Body of pancreas (tissue), 4 donors: ENCODE results near the gene SLC38A9. TPM values are rescaled to one million over a fixed set of nuclear protein-coding genes. Genes with fewer than 3 reads are reported as not detected.

ENCODE experiments used
- ATAC-seq: fragments of 150-250 bp; one replicate; pipeline ENCODE4 v1.9.1; 2016
- DNase-seq, 4 donors: peaks; one replicate each; pipeline ENCODE4 v3.0.0-alpha.2; 2019
- H3K27ac ChIP-seq, 4 donors: fragments of 200-600 bp; sonication (generic); 1 replicate in 3 of 4; 2 replicates in 1 of 4; pipeline versions ENCODE4 v1.5.1 to v1.6.1; 2016 to 2019; ENCODE audit warnings: mild to moderate bottlenecking in 1 of 4, mixed read lengths in 1 of 4, moderate library complexity in 1 of 4
- H3K27me3 ChIP-seq, 2 donors: fragments of 200-600 bp; sonication (generic); one replicate each; pipeline ENCODE4 v1.6.0; 2016; ENCODE audit warnings: mild to moderate bottlenecking in 1 of 2
- H3K36me3 ChIP-seq, 2 donors: fragments of 200-600 bp; sonication (generic); replicated peaks in 1 of 2; 2 replicates each; pipeline ENCODE4 v1.5.1; 2016; ENCODE audit warnings: low read depth in 2 of 2; ENCODE audit not compliant: insufficient read depth in 1 of 2
- H3K4me1 ChIP-seq: fragments of 200-600 bp; sonication (generic); one replicate; pipeline ENCODE4 v1.6.0; 2016
- H3K4me3 ChIP-seq, 2 donors: fragments of 200-600 bp; sonication (generic); 1 replicate in 1 of 2; 2 replicates in 1 of 2; pipeline ENCODE4 v1.5.1; 2016 to 2019
- H3K9me3 ChIP-seq, 3 donors: fragments of 200-600 bp; sonication (generic); 1 replicate in 2 of 3; 2 replicates in 1 of 3; pipeline ENCODE4 v1.5.1; 2016
- CTCF ChIP-seq, 7 experiments: fragments of 450-650 bp in 4 of 7; fragments of 200-600 bp in 3 of 7; sonication (generic) in 3 of 7; IDR thresholded peaks; one replicate each; pipeline ENCODE4 v1.5.1; 2016 to 2019; ENCODE audit warnings: antibody characterized with exemption in 7 of 7
- POLR2A ChIP-seq, 3 donors: fragments of 450-650 bp; IDR thresholded peaks; one replicate each; pipeline ENCODE4 v1.6.1; 2016; ENCODE audit warnings: antibody characterized with exemption in 3 of 3, mild to moderate bottlenecking in 2 of 3
- WGBS, 2 donors: methylation state at CpG; one replicate each; pipeline ENCODE4 v1.1.5; 2017; 5-methylcytosine and 5-hydroxymethylcytosine counted together
- intact Hi-C: fragments of 100-400 bp; cut with DNase I; formaldehyde crosslinking; loops from one replicate; pipeline ENCODE4 v1.15.1; 2023
- total RNA-seq, 2 donors: library from RNA; depleted of rRNA; stranded (reverse); fragments of >200 nt; gene quantifications; one replicate each; pipeline ENCODE4 v1.1.0, GENCODE V29; 2016

The SLC38A9 gene
- total RNA-seq, 2 donors from 2014 or later: 33.5 to 43.8 TPM

GRCh38 chr5:55715519-55716078 lies 3.5 kb upstream of the SLC38A9 start:
- ATAC-seq (no peak), DNase-seq (no peak)
- Histone ChIP-seq H3K4me3 (no peak overlapping the region), H3K27me3 (no peaks in the 10 kb centered on the region), H3K4me1 (peaks cover 17% of the 10 kb centered on the region), H3K9me3 (no peaks in the 10 kb centered on the region), H3K36me3 (no peaks in the 10 kb centered on the region), H3K27ac (no peak overlapping the region)
- TF ChIP-seq POLR2A (IDR thresholded peaks at IDR 0.05): no peak
- TF ChIP-seq CTCF (IDR thresholded peaks at IDR 0.05): no peak
- 94 to 95% methylated on average over 6 of the region's 6 CpGs for WGBS, 2 donors
- intact Hi-C loops: no loop called here

- Histone ChIP-seq H3K36me3 (no peaks in the 10 kb centered on the region), H3K4me3 (no peak overlapping the region), H3K27ac (no peak overlapping the region), H3K9me3 (no peaks in the 10 kb centered on the region), H3K27me3 (no peaks in the 10 kb centered on the region), H3K4me1 (peaks cover 22% of the 10 kb centered on the region)
- TF ChIP-seq POLR2A (IDR thresholded peaks at IDR 0.05) (no peak), CTCF (IDR thresholded peaks at IDR 0.05) (no peak)
- WGBS, 2 donors: 86 to 95% methylated on average over 6 of the region's 6 CpGs
- intact Hi-C loops: no loop called here
- DNase-seq: no peak
- no peak for ATAC-seq
Measured at GRCh38 chr5:55714749-55715148, 2.6 kb upstream of the SLC38A9 start.

GRCh38 chr5:55714339-55714738 lies 2.2 kb upstream of the SLC38A9 start:
- H3K9me3 ChIP-seq: no peaks in the 10 kb centered on the region
- intact Hi-C loops: no loop called here
- H3K4me1 ChIP-seq: peaks cover 23% of the 10 kb centered on the region
- no peaks in the 10 kb centered on the region for H3K36me3 ChIP-seq
- ATAC-seq (no peak), DNase-seq (no peak)
- TF ChIP-seq POLR2A (IDR thresholded peaks at IDR 0.05): no peak
- 29 to 44% methylated on average over 1 of the region's 1 CpG for WGBS, 2 donors
- no peak overlapping the region for H3K4me3 ChIP-seq
- H3K27me3 ChIP-seq: no peaks in the 10 kb centered on the region
- H3K27ac ChIP-seq: no peak overlapping the region

DNA sequence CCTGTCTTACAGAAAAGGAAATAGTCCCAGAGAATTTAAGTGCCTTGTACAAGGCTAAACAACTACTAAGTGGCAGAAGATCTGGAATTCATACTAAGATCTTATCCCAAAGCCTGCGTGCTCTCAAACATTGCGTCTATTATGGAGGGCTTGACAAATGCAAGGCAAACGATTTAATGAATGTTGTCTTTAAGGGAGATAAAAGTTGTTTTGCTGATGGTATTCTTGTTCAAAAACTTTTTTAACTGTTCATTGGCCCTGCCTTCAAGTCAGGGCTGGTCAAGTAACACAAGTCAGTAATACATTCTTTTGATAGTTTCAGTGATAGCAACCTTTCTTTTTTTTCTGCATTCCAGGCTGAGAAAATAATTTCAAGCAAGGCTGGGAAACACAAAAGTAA lies 1.7 kb upstream of the SLC38A9 start:
- TF ChIP-seq CTCF (IDR thresholded peaks at IDR 0.05) (no peak), POLR2A (IDR thresholded peaks at IDR 0.05) (no peak)
- Histone ChIP-seq H3K36me3 (no peaks in the 10 kb centered on the region), H3K4me3 (no peak overlapping the region), H3K27ac (no peak overlapping the region), H3K9me3 (no peaks in the 10 kb centered on the region), H3K4me1 (peaks cover 28% of the 10 kb centered on the region), H3K27me3 (no peaks in the 10 kb centered on the region)
- intact Hi-C loops: no loop called here
- no peak for ATAC-seq
- 66 to 69% methylated on average over 3 of the region's 3 CpGs for WGBS, 2 donors
- no peak for DNase-seq

- ATAC-seq: peak; percentile 0
- H3K9me3 ChIP-seq: no peaks in the 10 kb centered on the region
- H3K4me3 ChIP-seq: peak overlapping the region; percentile 82 to 93
- TF ChIP-seq CTCF (IDR thresholded peaks at IDR 0.05): no peak
- no peak for TF ChIP-seq POLR2A (IDR thresholded peaks at IDR 0.05)
- peak overlapping the region; percentile 49 to 81 (median 68) for H3K27ac ChIP-seq
- H3K36me3 ChIP-seq: no peaks in the 10 kb centered on the region
- peaks cover 39% of the 10 kb centered on the region for H3K4me1 ChIP-seq
- no peaks in the 10 kb centered on the region for H3K27me3 ChIP-seq
- DNase-seq: no peak
- intact Hi-C loops: no loop called here
- 5 to 7% methylated on average over 18 of the region's 18 CpGs for WGBS, 2 donors
Measured at GRCh38 chr5:55711507-55712022, 559 bp downstream of the SLC38A9 start.
